ENCODE results near the gene PPP1R1C.

- TF ChIP-seq CTCF (IDR thresholded peaks at IDR 0.05; ENCODE audit: low read depth, low read length, poor library complexity, severe bottlenecking) (no peak), EZH2phosphoT487 (IDR thresholded peaks at IDR 0.05; ENCODE audit: borderline replicate concordance, low read length) (no peak)
Measured at GRCh38 chr2:181943411-181944124, 42.1 kb upstream of the PPP1R1C start.
